ENCODE data around the gene UMODL1.

The UMODL1 gene

DNA sequence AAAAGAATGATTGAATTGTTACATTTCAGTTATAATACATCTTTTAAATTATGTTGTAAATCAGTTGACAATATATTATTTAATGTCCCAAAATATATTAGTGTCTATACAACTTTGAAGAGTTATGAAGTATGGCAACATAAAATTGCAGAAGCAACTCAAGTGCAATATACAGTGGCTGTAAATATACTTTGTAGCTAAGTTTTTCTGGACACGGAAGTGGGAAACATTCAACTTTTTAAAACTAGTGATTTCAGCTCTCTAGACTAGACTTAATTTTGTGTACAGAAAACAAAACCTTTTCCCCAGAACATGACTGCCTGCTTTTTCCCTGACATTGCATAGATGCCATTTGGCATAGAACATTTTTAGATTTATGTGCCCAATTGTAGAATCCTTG, 118.3 kb downstream of the UMODL1 start:
- Histone ChIP-seq H3K4me1 (ENCODE audit: control insufficient read depth in 1 of 2, insufficient read depth in 2 of 2, low read length in 2 of 2) (peaks cover 3 to 4% of the 10 kb centered on the region in 2 experiments), H4K8ac (ENCODE audit: low read depth, low read length) (no peak overlapping the region), H3K36me3 (ENCODE audit: control insufficient read depth in 1 of 2, insufficient read depth in 2 of 2, low read length in 2 of 2) (no peaks in the 10 kb centered on the region), H2AK5ac (ENCODE audit: low read length) (no peak overlapping the region), H3K79me2 (ENCODE audit: control insufficient read depth, insufficient read depth, low read length, poor library complexity) (no peaks in the 10 kb centered on the region), H3K27ac (ENCODE audit: low read depth, low read length) (no peak overlapping the region), H3K4ac (ENCODE audit: low read depth, low read length) (no peak overlapping the region), H3K79me1 (ENCODE audit: low read length) (no peaks in the 10 kb centered on the region), H3K23ac (ENCODE audit: low read length) (no peak overlapping the region), H2AFZ (ENCODE audit: insufficient read depth, low read length, poor library complexity) (no peak overlapping the region), H4K12ac (ENCODE audit: low read depth, low read length) (no peak overlapping the region), H3K18ac (ENCODE audit: low read length) (no peak overlapping the region), H4K91ac (ENCODE audit: low read depth, low read length) (no peak overlapping the region), H3K9ac (ENCODE audit: low read length) (no peak overlapping the region), H2BK5ac (ENCODE audit: low read depth, low read length, poor library complexity) (no peak overlapping the region), H2BK12ac (ENCODE audit: low read length) (no peak overlapping the region), H3K4me3 (ENCODE audit: low read depth, low read length) (no peak overlapping the region), H3K4me2 (ENCODE audit: low read length) (no peak overlapping the region), H3K27me3 (ENCODE audit: insufficient read depth, low read length) (no peaks in the 10 kb centered on the region), H3K14ac (ENCODE audit: low read length) (no peak overlapping the region), H2BK120ac (ENCODE audit: insufficient read depth, low read length, poor library complexity) (no peak overlapping the region), H3K9me3 (ENCODE audit: insufficient read depth, low read depth, low read length) (no peaks in the 10 kb centered on the region)
- no peak for DNase-seq
- no CpG with 5 or more reads among the region's 1 CpG for WGBS (ENCODE audit: extremely low coverage, insufficient coverage, insufficient read length)

DNA sequence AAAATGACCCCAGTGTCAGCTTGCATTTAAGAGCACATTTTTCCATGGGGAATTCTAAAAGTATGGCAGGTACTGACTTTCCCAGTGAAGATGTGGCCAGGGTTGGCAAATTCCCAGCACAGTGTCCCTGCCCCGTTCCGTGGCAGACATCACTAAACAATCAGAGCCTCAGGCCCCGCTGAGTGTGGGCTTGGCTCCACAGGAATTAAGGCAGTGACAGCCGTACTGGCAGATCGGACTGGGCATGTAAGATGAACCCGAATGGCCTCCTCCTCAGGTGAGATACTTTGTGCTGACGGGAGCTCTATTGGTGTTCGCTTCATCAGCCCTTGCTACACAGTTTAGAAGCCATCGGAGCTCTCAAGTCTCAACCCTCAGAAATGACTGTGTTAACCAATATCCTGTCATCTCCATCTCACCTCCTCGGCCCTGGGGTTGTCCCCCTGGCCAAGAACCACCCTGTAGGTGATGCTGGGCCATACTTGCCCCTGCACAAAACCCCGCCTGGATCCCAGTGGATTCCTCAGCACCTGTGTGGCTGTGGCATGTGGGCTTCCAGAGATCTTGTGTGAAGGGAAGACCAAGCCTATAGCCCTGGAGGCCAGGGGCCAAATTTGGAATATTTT, 118.9 kb downstream of the UMODL1 start:
- Histone ChIP-seq H3K36me3 (ENCODE audit: control insufficient read depth in 1 of 2, insufficient read depth in 2 of 2, low read length in 2 of 2) (no peaks in the 10 kb centered on the region), H3K9me3 (ENCODE audit: insufficient read depth, low read depth, low read length) (no peaks in the 10 kb centered on the region), H3K79me2 (ENCODE audit: control insufficient read depth, insufficient read depth, low read length, poor library complexity) (no peaks in the 10 kb centered on the region), H3K4ac (ENCODE audit: low read depth, low read length) (no peak overlapping the region), H2BK12ac (ENCODE audit: low read length) (no peak overlapping the region), H2BK5ac (ENCODE audit: low read depth, low read length, poor library complexity) (no peak overlapping the region), H3K9ac (ENCODE audit: low read length) (no peak overlapping the region), H4K12ac (ENCODE audit: low read depth, low read length) (no peak overlapping the region), H3K4me2 (ENCODE audit: low read length) (no peak overlapping the region), H3K18ac (ENCODE audit: low read length) (no peak overlapping the region), H4K91ac (ENCODE audit: low read depth, low read length) (no peak overlapping the region), H3K4me1 (ENCODE audit: control insufficient read depth in 1 of 2, insufficient read depth in 2 of 2, low read length in 2 of 2) (peaks cover 3 to 4% of the 10 kb centered on the region in 2 experiments), H3K14ac (ENCODE audit: low read length) (no peak overlapping the region), H2AFZ (ENCODE audit: insufficient read depth, low read length, poor library complexity) (no peak overlapping the region), H3K23ac (ENCODE audit: low read length) (no peak overlapping the region), H3K27ac (ENCODE audit: low read depth, low read length) (no peak overlapping the region), H2BK120ac (ENCODE audit: insufficient read depth, low read length, poor library complexity) (no peak overlapping the region), H3K27me3 (ENCODE audit: insufficient read depth, low read length) (no peaks in the 10 kb centered on the region), H3K4me3 (ENCODE audit: low read depth, low read length) (no peak overlapping the region), H4K8ac (ENCODE audit: low read depth, low read length) (no peak overlapping the region), H2AK5ac (ENCODE audit: low read length) (no peak overlapping the region), H3K79me1 (ENCODE audit: low read length) (no peaks in the 10 kb centered on the region)
- no peak for DNase-seq
- no CpG with 5 or more reads among the region's 11 CpGs for WGBS (ENCODE audit: extremely low coverage, insufficient coverage, insufficient read length)

DNA sequence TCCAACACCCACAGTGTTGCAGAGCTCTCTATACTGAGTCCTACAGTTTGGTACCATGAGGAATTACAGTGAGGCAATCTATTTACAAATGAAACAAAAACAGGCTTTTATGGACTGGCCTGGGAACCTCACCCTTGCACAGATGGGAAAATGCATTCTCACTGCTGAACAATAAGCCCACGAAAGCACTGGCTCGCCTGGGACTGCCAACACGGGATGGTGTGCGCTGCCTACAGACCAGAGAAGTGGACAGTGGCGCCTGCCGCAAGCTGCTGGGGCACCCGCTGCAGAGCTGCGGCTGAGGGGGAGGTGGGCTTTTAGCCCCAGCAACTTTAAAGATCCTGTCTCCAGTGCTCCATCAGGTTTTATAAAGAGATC, 119.4 kb downstream of the UMODL1 start:
- Histone ChIP-seq H3K9me3 (ENCODE audit: insufficient read depth, low read depth, low read length) (no peaks in the 10 kb centered on the region), H3K4me2 (ENCODE audit: low read length) (no peak overlapping the region), H3K79me2 (ENCODE audit: control insufficient read depth, insufficient read depth, low read length, poor library complexity) (no peaks in the 10 kb centered on the region), H2BK120ac (ENCODE audit: insufficient read depth, low read length, poor library complexity) (no peak overlapping the region), H2BK5ac (ENCODE audit: low read depth, low read length, poor library complexity) (no peak overlapping the region), H3K9ac (ENCODE audit: low read length) (no peak overlapping the region), H3K4me3 (ENCODE audit: low read depth, low read length) (no peak overlapping the region), H2BK12ac (ENCODE audit: low read length) (no peak overlapping the region), H3K27ac (ENCODE audit: low read depth, low read length) (no peak overlapping the region), H3K27me3 (ENCODE audit: insufficient read depth, low read length) (no peaks in the 10 kb centered on the region), H3K79me1 (ENCODE audit: low read length) (no peaks in the 10 kb centered on the region), H3K14ac (ENCODE audit: low read length) (no peak overlapping the region), H2AFZ (ENCODE audit: insufficient read depth, low read length, poor library complexity) (no peak overlapping the region), H3K23ac (ENCODE audit: low read length) (no peak overlapping the region), H4K12ac (ENCODE audit: low read depth, low read length) (no peak overlapping the region), H4K91ac (ENCODE audit: low read depth, low read length) (no peak overlapping the region), H3K18ac (ENCODE audit: low read length) (no peak overlapping the region), H3K4me1 (ENCODE audit: control insufficient read depth in 1 of 2, insufficient read depth in 2 of 2, low read length in 2 of 2) (peaks cover 3 to 4% of the 10 kb centered on the region in 2 experiments), H2AK5ac (ENCODE audit: low read length) (no peak overlapping the region), H4K8ac (ENCODE audit: low read depth, low read length) (no peak overlapping the region), H3K36me3 (ENCODE audit: control insufficient read depth in 1 of 2, insufficient read depth in 2 of 2, low read length in 2 of 2) (no peaks in the 10 kb centered on the region), H3K4ac (ENCODE audit: low read depth, low read length) (no peak overlapping the region)
- no peak for DNase-seq
- WGBS (ENCODE audit: extremely low coverage, insufficient coverage, insufficient read length) = no CpG with 5 or more reads among the region's 8 CpGs

DNA sequence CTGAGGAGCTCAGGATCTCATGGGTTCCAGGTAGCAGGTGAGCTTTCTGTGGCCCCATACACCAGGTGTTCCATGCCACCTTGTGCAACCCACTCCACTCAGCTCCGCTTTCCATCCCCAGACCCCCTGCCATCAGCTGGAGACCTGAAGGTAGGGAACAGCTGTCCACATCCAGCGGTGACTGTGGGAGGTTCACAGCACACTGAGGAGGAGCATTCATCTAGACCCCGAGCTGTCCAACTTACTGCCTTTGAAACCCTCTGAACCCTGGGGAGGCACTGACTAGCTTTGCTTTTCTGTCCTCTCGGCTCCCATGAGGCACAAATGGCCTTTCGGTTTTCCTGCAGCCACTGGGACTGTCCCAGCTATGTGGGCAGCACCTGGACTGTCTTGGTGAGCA, 119.9 kb downstream of the UMODL1 start:
- Histone ChIP-seq H4K91ac (ENCODE audit: low read depth, low read length) (no peak overlapping the region), H3K9ac (ENCODE audit: low read length) (no peak overlapping the region), H3K27me3 (ENCODE audit: insufficient read depth, low read length) (no peaks in the 10 kb centered on the region), H3K4me1 (ENCODE audit: control insufficient read depth in 1 of 2, insufficient read depth in 2 of 2, low read length in 2 of 2) (peaks cover 3 to 4% of the 10 kb centered on the region in 2 experiments), H3K36me3 (ENCODE audit: control insufficient read depth in 1 of 2, insufficient read depth in 2 of 2, low read length in 2 of 2) (no peaks in the 10 kb centered on the region), H3K4me2 (ENCODE audit: low read length) (no peak overlapping the region), H3K4ac (ENCODE audit: low read depth, low read length) (no peak overlapping the region), H3K9me3 (ENCODE audit: insufficient read depth, low read depth, low read length) (no peaks in the 10 kb centered on the region), H3K23ac (ENCODE audit: low read length) (no peak overlapping the region), H3K27ac (ENCODE audit: low read depth, low read length) (no peak overlapping the region), H2BK120ac (ENCODE audit: insufficient read depth, low read length, poor library complexity) (no peak overlapping the region), H3K14ac (ENCODE audit: low read length) (no peak overlapping the region), H3K79me2 (ENCODE audit: control insufficient read depth, insufficient read depth, low read length, poor library complexity) (no peaks in the 10 kb centered on the region), H2AK5ac (ENCODE audit: low read length) (no peak overlapping the region), H4K12ac (ENCODE audit: low read depth, low read length) (no peak overlapping the region), H4K8ac (ENCODE audit: low read depth, low read length) (no peak overlapping the region), H3K18ac (ENCODE audit: low read length) (no peak overlapping the region), H2BK5ac (ENCODE audit: low read depth, low read length, poor library complexity) (no peak overlapping the region), H2AFZ (ENCODE audit: insufficient read depth, low read length, poor library complexity) (no peak overlapping the region), H2BK12ac (ENCODE audit: low read length) (no peak overlapping the region), H3K4me3 (ENCODE audit: low read depth, low read length) (no peak overlapping the region), H3K79me1 (ENCODE audit: low read length) (no peaks in the 10 kb centered on the region)
- no CpG with 5 or more reads among the region's 5 CpGs for WGBS (ENCODE audit: extremely low coverage, insufficient coverage, insufficient read length)
- no peak for DNase-seq

Data from trophoblast cell (in vitro differentiated cells and primary cell).